Stimulated activated naive B cell treated with anti-CD40 and anti-IgM and Interleukin-4, amounts not matched to agents 10 μg/mL and 1 μg/mL and 100 μg/mL, for 72 hours (primary cell): ENCODE measurements around the gene TMEM248.
"Not testable (repeated sequence)": the region's sequence is repeated elsewhere in the genome, so short reads cannot be mapped to it uniquely, and the experiment has no call there.

Experiments used
- ATAC-seq, 2 donors: fragments of 150-1000 bp; cut with Tn5 transposase; replicated peaks; 2 replicates each; pipeline ENCODE4 v1.10.0; 2021; ENCODE audit warnings: moderate library complexity in 1 of 2
- DNase-seq: peaks from one replicate; pipeline ENCODE4 v3.0.0; 2021
- H3K27ac Mint-ChIP-seq: one replicate; pipeline ENCODE4 v1.8.0; 2022; ENCODE audit warnings: mild to moderate bottlenecking, mixed read lengths
- H3K27me3 Mint-ChIP-seq, 2 donors: one replicate each; pipeline ENCODE4 v1.8.0; 2022; ENCODE audit warnings: mixed read lengths in 2 of 2
- H3K36me3 Mint-ChIP-seq, 2 donors: one replicate each; pipeline ENCODE4 v1.8.0; 2022; ENCODE audit warnings: mixed read lengths in 2 of 2, mild to moderate bottlenecking in 1 of 2
- H3K4me1 Mint-ChIP-seq, 2 donors: one replicate each; pipeline ENCODE4 v1.8.0; 2022; ENCODE audit warnings: mixed read lengths in 2 of 2, mild to moderate bottlenecking in 1 of 2
- H3K4me3 Mint-ChIP-seq, 2 donors: one replicate each; pipeline ENCODE4 v1.8.0; 2022; ENCODE audit warnings: mild to moderate bottlenecking in 2 of 2, mixed read lengths in 2 of 2, moderate library complexity in 1 of 2
- H3K9me3 Mint-ChIP-seq, 2 donors: one replicate each; pipeline ENCODE4 v1.8.0; 2022; ENCODE audit warnings: mixed read lengths in 2 of 2, mild to moderate bottlenecking in 1 of 2

TMEM248 gene

GRCh38 chr7:66978312-66978711 lies 57.3 kb downstream of the TMEM248 start:
- H3K27me3 Mint-ChIP-seq, DNase-seq, ATAC-seq, H3K27ac Mint-ChIP-seq, H3K4me3 Mint-ChIP-seq: not testable (repeated sequence)
- peaks cover 12 to 13% of the 10 kb centered on the region in 2 donors for H3K4me1 Mint-ChIP-seq
- peaks cover 5 to 14% of the 10 kb centered on the region in 2 donors for H3K36me3 Mint-ChIP-seq
- peaks cover 11 to 16% of the 10 kb centered on the region in 2 donors for H3K9me3 Mint-ChIP-seq

GRCh38 chr7:66979013-66979412 lies 58.0 kb downstream of the TMEM248 start:
- peaks cover 5 to 14% of the 10 kb centered on the region in 2 donors for H3K36me3 Mint-ChIP-seq
- peaks cover 12 to 13% of the 10 kb centered on the region in 2 donors for H3K4me1 Mint-ChIP-seq
- H3K9me3 Mint-ChIP-seq: peaks cover 11 to 16% of the 10 kb centered on the region in 2 donors
- not testable (repeated sequence) for DNase-seq, ATAC-seq, H3K4me3 Mint-ChIP-seq, H3K27me3 Mint-ChIP-seq
- H3K27ac Mint-ChIP-seq: peak overlapping the region; percentile 14

GRCh38 chr7:66980336-66980735 lies 59.3 kb downstream of the TMEM248 start:
- not testable (repeated sequence) for H3K27me3 Mint-ChIP-seq, H3K4me3 Mint-ChIP-seq
- Mint-ChIP-seq H3K27ac (peak overlapping the region; percentile 81), H3K36me3 (peaks cover 5 to 14% of the 10 kb centered on the region in 2 donors), H3K9me3 (peaks cover 9 to 16% of the 10 kb centered on the region in 2 donors), H3K4me1 (peaks cover 12 to 13% of the 10 kb centered on the region in 2 donors)
- DNase-seq (peak; percentile 35), ATAC-seq (peak; percentile 91 to 95)

GRCh38 chr7:66989552-66989951 lies 68.5 kb downstream of the TMEM248 start:
- ATAC-seq, H3K27me3 Mint-ChIP-seq, H3K27ac Mint-ChIP-seq, H3K9me3 Mint-ChIP-seq, H3K4me3 Mint-ChIP-seq, DNase-seq: not testable (repeated sequence)
- Mint-ChIP-seq H3K4me1 (peaks cover 6 to 16% of the 10 kb centered on the region in 2 donors), H3K36me3 (peaks cover 16 to 33% of the 10 kb centered on the region in 2 donors)

GRCh38 chr7:66994051-66994450 lies 73.0 kb downstream of the TMEM248 start:
- Mint-ChIP-seq H3K4me3 (peak overlapping the region; percentile 97 to 100), H3K4me1 (peaks cover 9 to 23% of the 10 kb centered on the region in 2 donors), H3K36me3 (peaks cover 15 to 20% of the 10 kb centered on the region in 2 donors), H3K27ac (peak overlapping the region; percentile 100)
- DNase-seq, H3K27me3 Mint-ChIP-seq, ATAC-seq, H3K9me3 Mint-ChIP-seq: not testable (repeated sequence)

- Mint-ChIP-seq H3K27ac (peak overlapping the region; percentile 100), H3K4me1 (peaks cover 9 to 23% of the 10 kb centered on the region in 2 donors), H3K36me3 (peaks cover 15 to 20% of the 10 kb centered on the region in 2 donors), H3K4me3 (peak overlapping the region; percentile 97 to 100)
- DNase-seq (peak; percentile 61), ATAC-seq (peak; percentile 67 to 71)
- H3K9me3 Mint-ChIP-seq, H3K27me3 Mint-ChIP-seq: not testable (repeated sequence)
Measured at GRCh38 chr7:66994691-66995049, 73.6 kb downstream of the TMEM248 start.

GRCh38 chr7:66995050-66995776 lies 74.2 kb downstream of the TMEM248 start, which contains the start of gene SBDS:
Gene SBDS, minus strand, starts transcription at chr7:66995586. Its CDS starts 169 bp downstream, at chr7:66995417.
- not testable (repeated sequence) for H3K27me3 Mint-ChIP-seq, H3K9me3 Mint-ChIP-seq
- peak; percentile 68 to 74 for ATAC-seq
- peak; percentile 95 for DNase-seq
- Mint-ChIP-seq H3K4me1 (peaks cover 9 to 23% of the 10 kb centered on the region in 2 donors), H3K36me3 (peaks cover 15 to 20% of the 10 kb centered on the region in 2 donors), H3K4me3 (peak within 1 kb of the TSS; percentile 98 to 100), H3K27ac (peak within 1 kb of the TSS; percentile 100)

GRCh38 chr7:66996444-66997191 lies 75.6 kb downstream of the TMEM248 start, which contains the start of gene TYW1:
Gene TYW1, plus strand, starts transcription at chr7:66996833. Its CDS starts 146 bp downstream, at chr7:66996979.
- Mint-ChIP-seq H3K4me1 (peaks cover 9 to 23% of the 10 kb centered on the region in 2 donors), H3K4me3 (peak within 1 kb of the TSS; percentile 98 to 100), H3K36me3 (peaks cover 12 to 19% of the 10 kb centered on the region in 2 donors), H3K27ac (peak within 1 kb of the TSS; percentile 99)
- DNase-seq: peak; percentile 98
- H3K9me3 Mint-ChIP-seq, H3K27me3 Mint-ChIP-seq: not testable (repeated sequence)
- ATAC-seq: peak; percentile 89

- DNase-seq, H3K27ac Mint-ChIP-seq, ATAC-seq, H3K9me3 Mint-ChIP-seq, H3K27me3 Mint-ChIP-seq, H3K4me1 Mint-ChIP-seq, H3K4me3 Mint-ChIP-seq: not testable (repeated sequence)
- H3K36me3 Mint-ChIP-seq: peaks cover 11 to 22% of the 10 kb centered on the region in 2 donors
Measured at GRCh38 chr7:67000601-67001258, 79.7 kb downstream of the TMEM248 start.

GRCh38 chr7:67004145-67004544 lies 83.1 kb downstream of the TMEM248 start:
- H3K4me1 Mint-ChIP-seq, ATAC-seq, H3K27ac Mint-ChIP-seq, H3K9me3 Mint-ChIP-seq, H3K4me3 Mint-ChIP-seq, DNase-seq, H3K27me3 Mint-ChIP-seq: not testable (repeated sequence)
- peaks cover 27 to 45% of the 10 kb centered on the region in 2 donors for H3K36me3 Mint-ChIP-seq

GRCh38 chr7:67006965-67007364 lies 85.9 kb downstream of the TMEM248 start:
- DNase-seq: no peak
- Mint-ChIP-seq H3K27me3 (no peaks in the 10 kb centered on the region), H3K9me3 (no peaks in the 10 kb centered on the region), H3K4me3 (no peak overlapping the region), H3K4me1 (no peaks in the 10 kb centered on the region), H3K27ac (no peak overlapping the region), H3K36me3 (peaks cover 29 to 53% of the 10 kb centered on the region in 2 donors)
- ATAC-seq: no peak
